ENCODE measurements around the gene CDC23.

Gene CDC23

DNA sequence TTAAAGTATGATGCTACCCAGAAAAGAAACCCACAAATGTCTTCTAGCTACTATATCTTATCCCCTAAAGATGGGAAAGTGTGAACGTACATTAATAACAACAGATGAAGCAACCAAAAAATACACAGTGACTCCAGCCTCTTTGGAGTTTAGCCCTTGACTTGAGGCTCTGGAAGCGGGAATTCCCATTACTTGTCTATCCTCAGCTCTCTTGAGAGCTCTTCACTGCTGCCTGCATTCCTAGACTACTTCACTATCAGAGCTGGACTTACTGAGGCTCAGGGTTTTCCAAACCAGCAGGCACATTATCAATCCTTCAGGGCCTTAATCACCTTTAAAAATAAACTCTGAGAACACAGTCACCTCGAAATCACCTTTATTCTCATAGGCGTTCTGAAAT lies 72.9 kb downstream of the CDC23 start:
- TF ChIP-seq SIN3A (IDR thresholded peaks at IDR 0.05; ENCODE audit: borderline replicate concordance, insufficient read depth, low read length) (no peak), FOXP2 (optimal IDR thresholded peaks at IDR 0.05; ENCODE audit: borderline replicate concordance, extremely low read depth, extremely low read length, insufficient read depth) (no peak), POLR2AphosphoS5 (IDR thresholded peaks at IDR 0.05; ENCODE audit: low read depth, low read length) (no peak), TAF1 (IDR thresholded peaks at IDR 0.05; ENCODE audit: borderline replicate concordance, insufficient read depth, low read length) (no peak)
- TF ChIP-seq, protein P1, sequence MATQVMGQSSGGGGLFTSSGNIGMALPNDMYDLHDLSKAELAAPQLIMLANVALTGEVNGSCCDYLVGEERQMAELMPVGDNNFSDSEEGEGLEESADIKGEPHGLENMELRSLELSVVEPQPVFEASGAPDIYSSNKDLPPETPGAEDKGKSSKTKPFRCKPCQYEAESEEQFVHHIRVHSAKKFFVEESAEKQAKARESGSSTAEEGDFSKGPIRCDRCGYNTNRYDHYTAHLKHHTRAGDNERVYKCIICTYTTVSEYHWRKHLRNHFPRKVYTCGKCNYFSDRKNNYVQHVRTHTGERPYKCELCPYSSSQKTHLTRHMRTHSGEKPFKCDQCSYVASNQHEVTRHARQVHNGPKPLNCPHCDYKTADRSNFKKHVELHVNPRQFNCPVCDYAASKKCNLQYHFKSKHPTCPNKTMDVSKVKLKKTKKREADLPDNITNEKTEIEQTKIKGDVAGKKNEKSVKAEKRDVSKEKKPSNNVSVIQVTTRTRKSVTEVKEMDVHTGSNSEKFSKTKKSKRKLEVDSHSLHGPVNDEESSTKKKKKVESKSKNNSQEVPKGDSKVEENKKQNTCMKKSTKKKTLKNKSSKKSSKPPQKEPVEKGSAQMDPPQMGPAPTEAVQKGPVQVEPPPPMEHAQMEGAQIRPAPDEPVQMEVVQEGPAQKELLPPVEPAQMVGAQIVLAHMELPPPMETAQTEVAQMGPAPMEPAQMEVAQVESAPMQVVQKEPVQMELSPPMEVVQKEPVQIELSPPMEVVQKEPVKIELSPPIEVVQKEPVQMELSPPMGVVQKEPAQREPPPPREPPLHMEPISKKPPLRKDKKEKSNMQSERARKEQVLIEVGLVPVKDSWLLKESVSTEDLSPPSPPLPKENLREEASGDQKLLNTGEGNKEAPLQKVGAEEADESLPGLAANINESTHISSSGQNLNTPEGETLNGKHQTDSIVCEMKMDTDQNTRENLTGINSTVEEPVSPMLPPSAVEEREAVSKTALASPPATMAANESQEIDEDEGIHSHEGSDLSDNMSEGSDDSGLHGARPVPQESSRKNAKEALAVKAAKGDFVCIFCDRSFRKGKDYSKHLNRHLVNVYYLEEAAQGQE (IDR thresholded peaks at IDR 0.05; ENCODE audit: insufficient read depth in 1 of 2, low read depth in 2 of 2, low read length in 2 of 2), result no peak

DNA sequence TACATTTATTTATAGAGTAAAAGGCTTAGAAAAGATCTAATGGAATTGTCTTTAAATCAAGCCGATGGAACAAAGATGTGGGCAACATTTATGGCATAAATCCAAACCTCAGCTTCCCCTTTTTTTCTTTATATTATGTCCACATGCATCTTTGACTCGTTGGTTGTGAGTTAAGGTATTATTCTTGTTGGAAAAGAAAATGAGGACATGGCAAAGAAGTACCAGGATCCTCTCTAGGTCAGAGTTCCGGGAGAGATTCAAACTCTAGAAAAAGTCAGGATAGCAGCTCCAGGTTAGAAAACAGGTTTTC lies 73.4 kb downstream of the CDC23 start:
- TF ChIP-seq, protein P1 (IDR thresholded peaks at IDR 0.05; ENCODE audit: insufficient read depth in 1 of 2, low read depth in 2 of 2, low read length in 2 of 2), result no peak
- TF ChIP-seq SIN3A (IDR thresholded peaks at IDR 0.05; ENCODE audit: borderline replicate concordance, insufficient read depth, low read length) (no peak), FOXP2 (optimal IDR thresholded peaks at IDR 0.05; ENCODE audit: borderline replicate concordance, extremely low read depth, extremely low read length, insufficient read depth) (no peak), POLR2AphosphoS5 (IDR thresholded peaks at IDR 0.05; ENCODE audit: low read depth, low read length) (no peak), TAF1 (IDR thresholded peaks at IDR 0.05; ENCODE audit: borderline replicate concordance, insufficient read depth, low read length) (no peak)

DNA sequence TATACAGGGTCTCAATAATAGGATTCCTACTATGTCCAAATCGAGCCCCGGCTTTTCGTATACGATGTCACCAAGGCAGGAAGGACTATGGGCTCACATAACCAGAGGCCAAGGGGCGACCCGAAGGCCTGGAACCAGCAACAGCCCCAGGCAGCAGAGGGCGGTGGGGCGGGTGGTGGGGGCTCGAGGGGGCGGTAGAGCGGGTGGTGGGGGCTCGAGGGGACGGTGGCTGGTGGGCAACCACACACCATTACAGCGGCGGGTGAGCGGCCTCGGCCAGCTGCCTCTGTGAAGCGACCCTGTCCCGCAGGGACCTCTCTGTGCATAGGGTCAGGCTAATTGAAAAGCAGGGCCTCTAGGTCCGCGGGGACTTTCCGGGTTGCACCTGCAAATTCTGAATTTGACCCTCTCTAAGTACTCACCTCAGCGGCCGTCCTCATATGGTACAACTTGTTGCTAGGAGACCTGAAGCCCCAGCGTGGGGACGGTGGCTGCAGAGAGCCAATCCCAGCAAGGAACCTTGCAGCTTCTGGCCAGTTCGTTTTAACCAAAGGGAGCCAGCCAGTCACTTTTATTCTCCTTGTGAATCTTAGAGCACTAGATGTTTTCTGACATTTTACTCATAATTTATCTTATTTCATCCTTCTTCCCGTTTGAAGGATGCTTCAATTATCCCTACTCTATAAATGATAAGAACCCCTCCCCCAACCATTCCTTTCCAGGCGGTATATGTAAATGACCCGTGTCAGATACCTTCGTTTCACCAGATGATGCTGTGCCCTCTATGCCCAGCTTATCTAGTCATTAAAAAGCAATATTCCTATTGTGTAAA lies 74.0 kb downstream of the CDC23 start, which contains the start of gene NME5:
TSS of gene NME5 (minus strand) at position 480 of the 832 bp plus-strand sequence. CDS start 648 bp downstream, outside the sequence.
- TF ChIP-seq SIN3A (IDR thresholded peaks at IDR 0.05; ENCODE audit: borderline replicate concordance, insufficient read depth, low read length) (no peak), POLR2AphosphoS5 (IDR thresholded peaks at IDR 0.05; ENCODE audit: low read depth, low read length) (no peak), TAF1 (IDR thresholded peaks at IDR 0.05; ENCODE audit: borderline replicate concordance, insufficient read depth, low read length) (no peak), FOXP2 (optimal IDR thresholded peaks at IDR 0.05; ENCODE audit: borderline replicate concordance, extremely low read depth, extremely low read length, insufficient read depth) (no peak)
- TF ChIP-seq, protein P1 (IDR thresholded peaks at IDR 0.05; ENCODE audit: insufficient read depth in 1 of 2, low read depth in 2 of 2, low read length in 2 of 2), result no peak
